NCI-H82 (cell line): ENCODE data around the gene PLEKHN1.
"Not testable (repeated sequence)": the region's sequence is repeated elsewhere in the genome, so short reads cannot be mapped to it uniquely, and the experiment has no call there.

Experiments
- DNase-seq: peaks from one replicate; lab custom pipeline; 2025; lab: John Stamatoyannopoulos, UW

The PLEKHN1 gene

GRCh38 chr1:992362-992761, 26.1 kb downstream of the PLEKHN1 start:
- no peak for DNase-seq

- no peak for DNase-seq
Observed at GRCh38 chr1:993379-993995, 27.2 kb downstream of the PLEKHN1 start.

- not testable (repeated sequence) for DNase-seq
Observed at GRCh38 chr1:994546-994945, 28.3 kb downstream of the PLEKHN1 start.

DNA sequence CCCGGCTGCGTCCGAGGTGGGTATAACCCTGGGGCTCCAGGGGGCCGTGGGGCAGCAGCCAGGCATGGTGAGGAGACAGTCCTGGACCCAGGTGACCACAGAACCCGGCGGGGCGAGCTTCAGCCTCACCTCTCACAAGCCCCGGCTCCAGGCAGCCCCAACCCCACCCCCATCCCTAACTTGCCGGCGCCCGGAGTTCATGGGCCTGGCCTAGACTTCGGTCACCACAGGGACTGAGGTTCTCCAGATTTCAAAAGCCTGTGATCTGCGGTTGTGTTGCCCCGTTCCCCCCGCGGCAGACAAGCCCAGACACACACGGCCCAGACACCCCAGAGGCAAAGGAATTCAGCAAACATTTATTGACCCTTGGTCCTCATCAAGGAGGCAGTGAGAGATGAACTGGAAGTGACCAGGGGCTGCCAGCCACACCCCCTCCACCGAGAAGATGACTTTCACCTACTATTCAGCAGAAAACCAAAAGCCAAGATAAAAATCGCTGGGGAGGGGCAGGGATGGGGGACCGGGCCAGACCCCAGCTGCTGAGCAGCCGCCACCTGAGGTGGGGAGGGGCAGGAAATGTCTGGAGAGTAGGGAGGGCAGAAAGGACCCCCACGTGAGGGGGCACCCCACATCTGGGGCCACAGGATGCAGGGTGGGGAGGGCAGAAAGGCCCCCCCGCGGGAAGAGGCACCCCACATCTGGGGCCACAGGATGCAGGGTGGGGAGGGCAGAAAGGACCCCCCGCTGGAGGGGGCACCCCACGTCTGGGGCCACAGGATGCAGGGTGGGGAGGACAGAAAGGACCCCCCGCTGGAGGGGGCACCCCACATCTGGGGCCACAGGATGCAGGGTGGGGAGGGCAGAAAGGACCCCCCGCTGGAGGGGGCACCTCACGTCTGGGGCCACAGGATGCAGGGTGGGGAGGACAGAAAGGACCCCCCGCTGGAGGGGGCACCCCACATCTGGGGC, 29.7 kb downstream of the PLEKHN1 start:
- no peak for DNase-seq

DNA sequence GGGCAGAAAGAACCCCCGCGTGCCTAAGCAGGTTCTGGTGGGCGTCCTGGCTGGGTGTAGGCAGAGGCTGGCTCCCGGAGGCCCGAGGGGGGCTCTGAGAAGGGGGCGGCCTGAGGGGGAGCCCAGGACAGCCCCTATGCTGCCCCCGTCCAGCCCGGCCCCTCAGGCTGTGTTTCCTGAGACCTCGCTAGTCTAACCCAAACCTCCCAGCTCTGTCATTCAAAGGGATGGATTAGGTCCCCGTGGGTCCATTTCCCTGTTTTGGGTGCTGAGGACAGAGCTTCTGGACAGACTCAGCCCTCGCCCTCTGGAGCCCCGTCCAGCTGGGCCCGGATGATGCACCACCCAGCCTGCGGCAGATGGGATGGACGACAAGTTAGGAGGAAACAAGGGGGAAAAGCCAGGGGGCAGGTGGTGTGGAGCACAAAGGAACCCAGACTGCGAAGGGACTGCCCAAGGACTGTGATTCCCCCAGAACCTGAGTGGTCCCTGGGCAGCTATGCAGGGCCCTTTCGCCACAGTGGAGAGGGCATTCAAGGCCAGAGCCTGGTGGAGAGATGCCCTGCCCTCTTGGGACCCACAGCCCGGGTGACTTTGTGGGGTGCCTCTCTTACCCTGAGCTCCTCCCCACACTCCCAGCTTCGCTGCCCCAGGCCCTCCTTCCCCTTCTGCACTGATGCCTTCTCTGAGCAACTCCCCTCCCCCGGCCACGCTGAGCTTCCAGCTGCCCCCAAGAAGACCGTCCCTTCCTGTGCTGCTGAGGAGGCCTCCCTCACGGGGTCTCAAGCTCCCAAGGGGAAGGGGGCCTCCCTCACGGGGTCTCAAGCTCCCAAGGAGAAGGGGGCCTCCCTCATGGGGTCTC, 30.8 kb downstream of the PLEKHN1 start:
- no peak for DNase-seq

GRCh38 chr1:997713-997992, 31.4 kb downstream of the PLEKHN1 start:
- no peak for DNase-seq

DNA sequence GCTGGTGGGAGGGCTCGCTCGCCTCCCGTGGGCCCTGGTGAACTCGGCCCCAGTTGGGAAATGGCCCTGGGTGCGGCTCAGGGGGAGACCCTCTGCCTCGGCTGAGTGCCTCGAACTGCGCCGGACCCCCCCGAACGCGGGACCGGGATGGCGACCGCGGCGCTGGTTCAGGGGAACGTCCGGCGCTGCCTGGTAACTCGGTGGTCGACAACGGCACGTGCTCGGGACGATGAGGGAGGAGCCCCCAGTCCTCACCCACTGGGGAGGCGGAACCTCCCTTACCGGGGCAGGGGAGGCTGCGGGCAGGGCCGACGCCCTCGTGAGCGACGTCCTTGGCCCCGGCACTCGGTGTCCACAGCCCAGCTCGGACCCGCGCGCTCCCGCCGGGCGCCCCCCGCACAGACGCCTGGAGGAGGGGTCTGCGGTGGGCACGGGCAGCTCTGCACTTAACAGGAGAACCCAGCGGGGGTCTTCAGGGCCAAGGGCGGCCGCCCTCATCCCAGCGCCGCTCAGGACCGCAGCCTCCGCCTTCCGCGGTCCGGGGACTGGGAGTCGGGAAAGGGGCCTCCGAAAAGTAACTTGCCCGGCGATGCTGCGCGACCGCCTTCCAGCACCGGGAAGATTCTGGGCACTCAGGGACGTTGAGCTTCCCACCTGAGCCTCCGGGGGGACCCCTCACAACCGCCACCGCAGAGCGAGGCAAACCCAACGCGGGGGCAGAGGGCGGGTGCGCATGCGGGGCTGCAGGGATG, 31.9 kb downstream of the PLEKHN1 start:
- DNase-seq, result no peak

DNA sequence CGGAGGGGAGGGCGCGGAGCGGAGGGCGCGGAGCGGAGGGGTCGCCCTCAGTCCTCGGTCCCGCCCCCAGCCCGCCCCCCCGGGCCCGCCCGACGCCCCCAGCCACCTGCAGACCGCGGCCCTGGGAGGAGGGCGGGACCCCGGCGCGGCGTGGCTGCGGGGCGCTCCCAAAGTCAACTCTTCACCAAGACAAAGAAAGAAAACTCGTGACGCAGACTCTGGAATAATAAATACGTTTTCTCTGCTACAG, 32.4 kb downstream of the PLEKHN1 start:
- DNase-seq, result no peak

DNA sequence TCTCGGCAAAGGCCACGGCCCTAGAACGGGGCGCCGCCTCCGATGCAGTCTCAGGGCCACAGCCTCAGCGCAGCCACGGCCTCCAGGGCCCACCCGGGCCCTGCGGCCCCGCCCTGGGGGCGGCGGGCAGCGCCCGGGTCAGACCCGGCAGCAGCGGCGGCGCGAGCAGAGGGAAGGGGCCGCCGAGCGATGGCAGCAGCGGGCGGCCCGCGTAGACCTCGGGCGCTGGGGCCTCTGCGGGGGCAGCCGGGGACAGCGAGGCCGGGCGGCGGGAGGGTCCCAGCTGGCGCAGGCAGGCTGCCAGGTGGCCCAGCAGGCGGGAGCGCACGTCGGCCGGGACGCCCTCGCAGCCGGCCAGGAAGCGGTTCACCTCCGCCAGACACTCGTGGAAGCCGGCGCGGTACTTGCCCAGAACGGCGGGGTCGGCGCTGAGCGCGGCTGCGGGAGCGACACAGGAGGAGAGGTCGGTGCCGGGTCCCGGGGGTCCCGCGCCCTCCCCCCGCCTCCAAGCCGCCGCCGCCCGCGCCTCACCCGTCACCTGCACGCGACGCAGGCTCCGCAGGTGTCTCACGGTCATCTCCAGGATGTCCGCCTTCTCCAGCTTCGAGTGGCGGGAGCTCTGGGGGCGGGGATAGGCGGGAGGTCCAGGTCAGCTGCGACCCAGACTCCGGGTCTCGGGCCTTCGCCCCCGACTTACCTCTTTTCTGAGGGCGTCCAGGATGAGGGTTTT, 32.9 kb downstream of the PLEKHN1 start:
- peak; percentile 68 for DNase-seq

- peak; percentile 91 for DNase-seq
Observed at GRCh38 chr1:999725-1000356, 33.6 kb downstream of the PLEKHN1 start, which contains the start of gene HES4. Gene HES4 (minus strand): TSS chr1:1000097. CDS start chr1:999973, 124 bp downstream.

- DNase-seq, result peak; percentile 67
Observed at GRCh38 chr1:1000357-1001056, 34.2 kb downstream of the PLEKHN1 start.

GRCh38 chr1:1001057-1001783, 34.9 kb downstream of the PLEKHN1 start:
- no peak for DNase-seq

GRCh38 chr1:1003618-1004419, 37.5 kb downstream of the PLEKHN1 start:
- DNase-seq, result no peak

DNA sequence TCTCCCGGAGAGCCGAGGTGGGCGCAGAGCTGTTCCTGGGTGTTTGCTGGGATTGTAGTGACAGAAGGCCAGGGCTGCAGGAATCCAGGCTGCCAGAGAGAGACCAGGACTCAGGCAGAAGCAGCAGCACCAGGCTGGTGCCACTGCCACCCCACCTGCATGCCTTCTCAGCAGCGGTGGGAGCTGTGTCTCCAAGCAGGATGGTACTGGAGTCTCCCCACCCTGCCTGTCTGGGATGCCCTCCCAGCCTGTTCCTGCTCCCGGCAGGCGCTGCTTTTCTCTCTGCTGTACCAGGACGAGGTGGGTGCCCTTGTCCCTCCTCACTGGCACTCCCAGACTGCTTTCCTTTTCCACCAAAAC, 38.1 kb downstream of the PLEKHN1 start:
- DNase-seq, result no peak

DNA sequence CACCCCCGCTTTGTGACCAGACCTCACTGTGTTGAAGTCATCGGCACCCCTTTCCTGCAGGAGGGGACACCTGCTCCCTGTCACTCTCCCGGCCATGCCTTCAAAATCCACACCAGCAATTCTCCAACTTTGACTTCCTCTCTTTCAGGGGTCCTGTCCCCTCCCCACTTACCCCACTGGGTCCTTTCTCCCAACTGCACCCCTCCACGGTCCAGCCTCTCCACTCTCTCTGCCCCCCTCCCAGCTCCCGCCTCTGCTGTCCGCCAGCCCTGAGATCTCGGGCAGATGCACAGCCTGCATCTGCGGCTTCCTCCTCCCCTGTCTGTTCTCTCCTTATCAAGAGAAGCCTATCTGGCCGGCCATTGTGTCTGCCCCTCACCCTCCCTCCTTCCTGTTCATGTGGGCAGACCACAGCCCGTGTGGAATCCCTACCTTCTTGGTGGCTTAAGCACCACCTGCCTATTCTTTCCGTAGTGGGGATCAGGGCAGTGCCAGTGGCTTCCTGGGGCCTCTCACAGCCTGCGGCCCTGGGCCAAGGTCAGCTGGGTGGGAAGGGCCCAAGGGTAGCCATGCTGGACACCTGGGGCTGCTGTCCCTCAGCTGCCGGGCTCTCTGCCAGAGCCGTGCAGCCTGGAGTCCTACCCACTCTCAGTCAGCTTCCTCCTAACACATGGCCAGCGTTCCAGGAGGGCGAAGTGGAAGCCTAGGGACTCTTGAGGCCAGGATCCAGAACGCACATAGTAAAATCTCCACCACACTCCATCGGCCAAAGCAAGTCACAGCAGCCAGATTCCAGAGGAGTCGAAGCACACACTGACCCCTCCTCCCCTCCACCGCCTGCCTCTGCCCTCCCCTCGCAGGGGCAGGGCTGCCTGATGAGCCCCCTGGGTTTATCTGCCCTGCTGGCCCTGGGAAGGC, 38.8 kb downstream of the PLEKHN1 start:
- no peak for DNase-seq

- no peak for DNase-seq
Observed at GRCh38 chr1:1005774-1006304, 39.6 kb downstream of the PLEKHN1 start.
